GM20000 (cell line): ENCODE results near the gene SIX3.

ENCODE experiments used
- DNase-seq: peaks from one replicate; pipeline ENCODE4 v3.0.0; 2012; ENCODE audit warnings: low spot score
- TF ChIP-seq, protein P1 (sequence below): IDR thresholded peaks from 2 replicates; pipeline ENCODE4 v1.5.1; 2012; ENCODE audit warnings: mild to moderate bottlenecking, control low read depth; ENCODE audit errors: extremely low read depth, missing control alignments

SIX3 gene

DNA sequence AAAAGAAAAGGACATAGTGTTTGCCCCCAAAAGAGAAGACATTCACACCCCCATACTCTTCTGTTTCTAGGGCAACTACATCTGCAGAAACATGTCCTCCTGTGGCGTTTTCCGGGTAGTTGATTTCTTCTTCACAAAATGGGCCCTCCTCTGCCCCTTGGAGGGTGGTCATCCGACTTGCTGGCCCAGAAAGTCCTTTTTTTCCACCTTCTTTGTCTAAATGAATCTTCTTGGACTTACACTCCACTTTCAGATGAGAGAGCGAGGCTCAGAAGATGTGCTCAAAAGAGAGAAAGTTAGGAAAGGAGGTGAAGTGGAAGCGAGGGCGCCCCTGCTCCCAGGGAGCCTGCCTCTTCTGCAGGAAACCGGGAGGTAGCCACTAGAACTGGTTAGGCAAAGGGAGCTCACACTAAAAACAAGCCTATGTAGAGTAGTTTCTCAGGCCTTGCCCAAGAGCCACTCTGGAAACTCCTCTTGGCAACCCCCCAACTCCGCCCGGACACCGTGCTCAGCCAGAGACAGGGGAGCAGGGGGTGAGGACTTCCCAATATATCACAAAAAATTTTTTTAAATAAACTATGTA, 10.2 kb upstream of the SIX3 start:
- TF ChIP-seq, protein P1, sequence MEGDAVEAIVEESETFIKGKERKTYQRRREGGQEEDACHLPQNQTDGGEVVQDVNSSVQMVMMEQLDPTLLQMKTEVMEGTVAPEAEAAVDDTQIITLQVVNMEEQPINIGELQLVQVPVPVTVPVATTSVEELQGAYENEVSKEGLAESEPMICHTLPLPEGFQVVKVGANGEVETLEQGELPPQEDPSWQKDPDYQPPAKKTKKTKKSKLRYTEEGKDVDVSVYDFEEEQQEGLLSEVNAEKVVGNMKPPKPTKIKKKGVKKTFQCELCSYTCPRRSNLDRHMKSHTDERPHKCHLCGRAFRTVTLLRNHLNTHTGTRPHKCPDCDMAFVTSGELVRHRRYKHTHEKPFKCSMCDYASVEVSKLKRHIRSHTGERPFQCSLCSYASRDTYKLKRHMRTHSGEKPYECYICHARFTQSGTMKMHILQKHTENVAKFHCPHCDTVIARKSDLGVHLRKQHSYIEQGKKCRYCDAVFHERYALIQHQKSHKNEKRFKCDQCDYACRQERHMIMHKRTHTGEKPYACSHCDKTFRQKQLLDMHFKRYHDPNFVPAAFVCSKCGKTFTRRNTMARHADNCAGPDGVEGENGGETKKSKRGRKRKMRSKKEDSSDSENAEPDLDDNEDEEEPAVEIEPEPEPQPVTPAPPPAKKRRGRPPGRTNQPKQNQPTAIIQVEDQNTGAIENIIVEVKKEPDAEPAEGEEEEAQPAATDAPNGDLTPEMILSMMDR, result no peak
- peak; percentile 32 for DNase-seq

DNA sequence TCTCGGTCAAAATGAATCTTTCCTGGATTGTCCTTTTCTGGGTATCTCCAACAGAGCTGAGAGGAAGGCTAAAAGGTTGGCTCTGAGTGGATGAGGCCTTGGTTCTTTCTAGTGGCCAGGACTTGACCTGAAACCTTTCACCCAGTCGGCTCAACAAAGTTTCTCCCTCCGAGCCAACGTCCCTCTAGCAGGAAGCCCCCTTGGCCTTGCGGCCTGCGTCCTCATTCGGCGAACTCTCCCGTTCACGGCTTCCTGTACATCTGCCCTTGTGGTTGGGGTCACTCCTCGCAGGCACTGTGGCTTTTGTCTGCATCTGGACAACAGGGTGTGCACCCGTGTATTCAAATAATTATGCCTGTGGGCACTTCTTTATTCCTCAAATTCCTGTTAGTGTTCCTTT, 9.4 kb upstream of the SIX3 start:
- TF ChIP-seq, protein P1, result no peak
- peak; percentile 37 for DNase-seq

DNA sequence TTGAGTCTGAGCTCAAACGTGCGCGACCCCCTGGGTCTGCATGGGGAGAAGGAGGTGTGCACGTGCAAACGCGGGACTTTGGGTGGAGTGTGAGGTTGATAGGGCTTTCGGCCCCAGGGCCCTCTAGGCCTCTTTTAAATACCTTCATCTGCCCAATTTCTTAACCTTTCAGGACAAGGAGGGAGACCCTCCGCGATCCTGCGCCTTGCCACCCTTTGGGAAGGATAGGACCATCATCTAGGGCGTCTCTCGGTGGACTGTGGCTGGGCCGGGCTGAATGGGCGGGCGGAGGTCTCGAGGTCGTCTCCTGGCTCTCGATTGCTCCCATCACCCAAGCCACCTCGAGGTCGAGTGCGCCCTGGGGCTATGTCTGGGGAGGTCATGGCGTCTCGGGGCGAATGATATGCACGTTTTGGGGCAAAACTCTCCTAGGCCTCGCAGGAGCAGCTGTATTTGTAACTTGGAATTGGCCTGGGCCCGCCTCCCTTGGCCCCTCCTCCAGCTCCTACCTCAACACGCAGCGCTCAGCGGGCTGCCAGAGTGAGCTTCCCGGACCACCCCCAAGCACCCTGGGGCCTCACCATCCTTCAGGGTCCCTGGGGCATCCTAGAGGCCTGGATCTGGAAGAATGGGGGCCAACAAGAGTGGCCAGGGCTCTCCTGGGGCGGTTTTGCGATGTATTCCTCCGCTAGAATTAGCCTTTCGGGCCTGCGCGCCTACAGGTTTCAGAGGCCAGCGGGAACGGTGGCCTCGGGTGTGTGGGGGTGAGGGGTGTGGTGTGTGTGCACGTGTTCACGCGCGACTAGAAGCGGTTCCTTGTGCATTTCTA, 8.7 kb upstream of the SIX3 start:
- TF ChIP-seq, protein P1, result no peak

DNA sequence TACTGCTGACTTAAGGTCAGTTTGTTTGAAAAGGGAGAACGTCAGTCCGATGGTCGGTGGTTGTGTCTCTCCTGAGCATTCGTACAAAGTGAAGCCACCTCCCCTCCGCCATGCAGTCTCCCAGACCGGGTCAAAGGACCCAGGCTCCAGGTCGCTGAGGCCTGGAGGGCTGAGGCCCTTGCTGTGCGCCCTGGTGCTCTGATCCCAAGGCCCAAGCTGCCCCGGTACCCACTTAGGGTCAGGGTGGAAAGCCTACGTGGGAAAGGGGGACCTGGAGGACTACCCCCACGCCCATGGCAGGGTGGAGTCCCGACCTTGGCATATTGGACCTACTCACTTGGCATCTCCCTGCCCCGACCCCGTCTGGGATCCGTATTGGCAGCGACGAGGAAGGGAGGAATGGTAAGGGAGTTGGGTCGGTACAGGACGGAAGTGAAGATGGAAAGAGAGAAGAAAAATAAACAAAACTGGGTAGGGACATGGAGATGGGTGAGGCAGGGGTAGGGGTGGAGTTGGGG, 8.0 kb upstream of the SIX3 start:
- TF ChIP-seq, protein P1, result no peak
- no peak for DNase-seq

More for the DNA sequence above, 8.7 kb upstream of the SIX3 start:
- no peak for DNase-seq

DNA sequence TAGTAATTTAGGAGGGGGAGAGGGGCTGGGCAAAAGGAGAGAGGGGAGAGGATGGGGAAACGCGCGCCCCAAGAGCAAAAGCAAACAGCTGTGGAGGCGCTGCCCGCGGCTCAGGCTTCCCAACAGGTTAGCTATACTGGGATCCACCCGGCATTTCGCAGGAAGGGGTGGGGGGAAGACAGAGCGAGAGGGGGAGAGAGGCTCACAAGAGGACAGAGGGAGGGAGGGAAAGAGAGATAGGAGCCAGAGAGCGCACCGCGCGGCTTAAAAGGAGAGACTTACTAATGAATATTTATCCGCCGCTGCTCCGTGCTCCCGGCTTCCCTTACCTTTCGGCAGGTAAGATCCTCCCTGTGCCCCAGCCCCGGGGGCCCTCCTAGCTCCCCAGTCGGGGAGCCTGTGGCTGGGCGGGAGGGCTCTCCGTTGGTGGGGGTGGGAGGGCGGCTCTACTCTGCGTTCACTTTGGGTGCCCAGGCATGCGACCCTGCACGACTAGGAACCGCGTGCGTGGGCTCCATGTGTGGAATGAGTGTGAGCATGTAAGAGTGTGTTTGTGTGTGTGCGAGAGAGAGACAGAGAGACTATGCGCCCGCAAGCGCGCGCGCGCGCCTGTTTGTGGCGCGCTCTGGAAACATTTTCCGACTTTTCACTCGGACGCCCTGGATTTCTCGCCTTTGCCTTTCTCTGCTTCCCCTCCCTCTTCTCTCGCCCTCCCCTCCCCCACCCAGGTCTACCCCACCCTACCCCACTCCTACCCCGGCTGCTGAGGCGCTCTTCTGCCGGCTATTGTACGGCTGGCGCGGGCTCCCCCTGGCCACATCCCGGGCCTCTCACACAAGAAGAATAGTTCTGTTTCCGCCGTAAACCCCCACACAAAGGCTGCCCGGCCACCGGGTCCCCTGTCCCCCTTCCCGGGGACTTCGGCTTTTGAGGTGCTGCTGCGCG, 7.2 kb upstream of the SIX3 start:
- DNase-seq, result no peak
- TF ChIP-seq, protein P1, result no peak

DNA sequence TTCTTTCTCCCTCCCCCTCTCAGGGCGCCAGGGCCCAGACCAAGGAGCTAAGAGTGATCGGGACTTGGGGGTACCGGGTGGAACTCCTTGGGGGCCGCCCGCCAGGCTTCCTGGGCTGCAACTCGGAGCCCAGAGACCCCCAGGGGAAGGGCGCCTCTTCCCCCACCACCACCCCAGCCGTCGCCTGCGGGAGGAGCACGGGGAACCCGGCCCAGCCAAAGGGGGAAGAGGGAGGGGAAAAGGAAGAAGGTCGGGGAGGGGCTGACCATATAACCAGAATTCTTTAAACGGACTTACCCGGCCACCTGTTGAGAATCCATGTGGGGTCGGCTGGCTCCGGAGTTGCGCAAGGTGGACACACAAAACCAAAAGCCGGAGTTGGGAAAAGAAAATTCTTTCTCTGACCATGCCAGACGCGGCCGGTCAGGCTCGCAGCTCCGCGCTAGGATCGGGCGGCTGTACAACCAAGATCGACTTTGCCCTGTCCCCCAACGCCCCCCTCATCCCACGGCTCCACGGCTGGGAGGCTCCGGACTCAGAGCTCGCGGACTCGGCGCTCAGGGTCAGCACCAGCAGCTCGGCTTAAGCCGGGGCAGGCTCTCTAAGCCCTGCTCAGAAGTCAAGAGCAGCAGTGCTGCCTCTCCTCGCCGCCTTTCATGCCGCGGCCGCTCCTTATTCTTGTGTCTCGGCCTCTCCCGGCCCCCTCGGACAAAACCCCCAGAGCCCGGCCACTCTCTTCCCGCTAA, 6.3 kb upstream of the SIX3 start:
- TF ChIP-seq, protein P1, result no peak
- peak; percentile 32 for DNase-seq
